ENCODE results near the gene RNF20.
"Not testable (repeated sequence)": the region's sequence is repeated elsewhere in the genome, so short reads cannot be mapped to it uniquely, and the experiment has no call there.

GRCh38 chr9:101518489-101518888 lies 15.2 kb upstream of the RNF20 start:
- TF ChIP-seq EZH2 (IDR thresholded peaks at IDR 0.05; ENCODE audit: borderline replicate concordance, insufficient read depth, low read depth, low read length, poor library complexity, severe bottlenecking) = not testable (repeated sequence)
- TF ChIP-seq, protein P1, sequence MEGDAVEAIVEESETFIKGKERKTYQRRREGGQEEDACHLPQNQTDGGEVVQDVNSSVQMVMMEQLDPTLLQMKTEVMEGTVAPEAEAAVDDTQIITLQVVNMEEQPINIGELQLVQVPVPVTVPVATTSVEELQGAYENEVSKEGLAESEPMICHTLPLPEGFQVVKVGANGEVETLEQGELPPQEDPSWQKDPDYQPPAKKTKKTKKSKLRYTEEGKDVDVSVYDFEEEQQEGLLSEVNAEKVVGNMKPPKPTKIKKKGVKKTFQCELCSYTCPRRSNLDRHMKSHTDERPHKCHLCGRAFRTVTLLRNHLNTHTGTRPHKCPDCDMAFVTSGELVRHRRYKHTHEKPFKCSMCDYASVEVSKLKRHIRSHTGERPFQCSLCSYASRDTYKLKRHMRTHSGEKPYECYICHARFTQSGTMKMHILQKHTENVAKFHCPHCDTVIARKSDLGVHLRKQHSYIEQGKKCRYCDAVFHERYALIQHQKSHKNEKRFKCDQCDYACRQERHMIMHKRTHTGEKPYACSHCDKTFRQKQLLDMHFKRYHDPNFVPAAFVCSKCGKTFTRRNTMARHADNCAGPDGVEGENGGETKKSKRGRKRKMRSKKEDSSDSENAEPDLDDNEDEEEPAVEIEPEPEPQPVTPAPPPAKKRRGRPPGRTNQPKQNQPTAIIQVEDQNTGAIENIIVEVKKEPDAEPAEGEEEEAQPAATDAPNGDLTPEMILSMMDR (IDR thresholded peaks at IDR 0.05) = not testable (repeated sequence)
